Keratinocyte (primary cell): Measurements from ENCODE around the gene PAX5. TPM values are rescaled to one million over a fixed set of nuclear protein-coding genes. Genes with fewer than 3 reads are reported as not detected.

Source experiments
- DNase-seq: peaks from one replicate; pipeline ENCODE4 v3.0.0-alpha.2; 2011; ENCODE audit warnings: low read depth, missing footprints, low spot score
- FAIRE-seq: peaks from 2 replicates; lab custom pipeline; 2011; peaks lifted over from hg19 to GRCh38; lab: Jason Lieb, UNC
- H2AFZ ChIP-seq: 2 replicates; pipeline ENCODE4 v1.6.0; 2012; ENCODE audit warnings: low read length, control low read depth, inconsistent platforms; ENCODE audit not compliant: control insufficient read depth
- H3K27ac ChIP-seq: 2 replicates; pipeline ENCODE4 v1.5.1; 2011; ENCODE audit warnings: low read length; ENCODE audit not compliant: control insufficient read depth, insufficient read depth
- H3K27me3 ChIP-seq: 3 replicates; pipeline ENCODE4 v1.6.0; 2011; ENCODE audit warnings: low read length; ENCODE audit not compliant: control insufficient read depth, insufficient read depth; ENCODE audit errors: extremely low read depth
- H3K36me3 ChIP-seq, 2 experiments: 2 replicates in 1 of 2; 3 replicates in 1 of 2; pipeline ENCODE4 v1.5.1; 2011; ENCODE audit warnings: low read length in 2 of 2, mild to moderate bottlenecking in 1 of 2; ENCODE audit not compliant: control insufficient read depth in 2 of 2, insufficient read depth in 2 of 2; ENCODE audit errors: extremely low read depth in 1 of 2
- H3K4me1 ChIP-seq: 3 replicates; pipeline ENCODE4 v1.5.1; 2011; ENCODE audit warnings: low read length; ENCODE audit not compliant: control insufficient read depth, insufficient read depth; ENCODE audit errors: extremely low read depth
- H3K4me2 ChIP-seq: 3 replicates; pipeline ENCODE4 v1.6.0; 2011; ENCODE audit warnings: low read depth, low read length; ENCODE audit not compliant: control insufficient read depth, insufficient read depth; ENCODE audit errors: extremely low read depth
- H3K4me3 ChIP-seq, 3 experiments: fragments of 200-600 bp in 1 of 3; sonication (generic) in 1 of 3; 2 replicates in 2 of 3; 3 replicates in 1 of 3; pipeline ENCODE4 v1.5.1; 2011 to 2016; ENCODE audit warnings: low read length in 3 of 3, mild to moderate bottlenecking in 3 of 3, control low read depth in 2 of 3, inconsistent platforms in 1 of 3, low read depth in 1 of 3, mixed read lengths in 1 of 3, mixed run types in 1 of 3, moderate library complexity in 1 of 3; ENCODE audit not compliant: control insufficient read depth in 2 of 3, insufficient read depth in 2 of 3; ENCODE audit errors: extremely low read depth in 1 of 3
- H3K79me2 ChIP-seq: 2 replicates; pipeline ENCODE4 v1.6.0; 2012; ENCODE audit warnings: low read length; ENCODE audit not compliant: control insufficient read depth, insufficient read depth
- H3K9ac ChIP-seq: 3 replicates; pipeline ENCODE4 v1.6.0; 2011; ENCODE audit warnings: low read length; ENCODE audit not compliant: control insufficient read depth, insufficient read depth; ENCODE audit errors: extremely low read depth
- H3K9me1 ChIP-seq: 3 replicates; pipeline ENCODE4 v1.6.0; 2011; ENCODE audit warnings: low read length; ENCODE audit not compliant: control insufficient read depth, insufficient read depth; ENCODE audit errors: extremely low read depth
- H3K9me3 ChIP-seq: 2 replicates; pipeline ENCODE4 v1.5.1; 2012; ENCODE audit warnings: low read depth, low read length; ENCODE audit not compliant: control insufficient read depth
- H4K20me1 ChIP-seq: 3 replicates; pipeline ENCODE4 v1.6.0; 2011; ENCODE audit warnings: low read length; ENCODE audit not compliant: control insufficient read depth, insufficient read depth; ENCODE audit errors: extremely low read depth
- CTCF ChIP-seq, 3 experiments: IDR thresholded peaks in 1 of 3; conservative IDR thresholded peaks in 1 of 3; optimal IDR thresholded peaks in 1 of 3; 2 replicates in 2 of 3; 3 replicates in 1 of 3; pipeline versions ENCODE3 to v1.5.1; 2011; ENCODE audit warnings: low read length in 3 of 3, mild to moderate bottlenecking in 3 of 3, moderate library complexity in 2 of 3, control low read depth in 1 of 3, inconsistent platforms in 1 of 3; ENCODE audit not compliant: insufficient read depth in 2 of 3; ENCODE audit errors: extremely low read depth in 1 of 3
- EZH2 ChIP-seq: IDR thresholded peaks from one replicate; pipeline ENCODE4 v1.6.1; 2012; ENCODE audit warnings: inconsistent platforms, mild to moderate bottlenecking, low read length, moderate library complexity
- dilution Hi-C: fragments of 300-500 bp; cut with MboI; formaldehyde crosslinking; loops from one replicate; pipeline ENCODE4 v1.7.0; 2020; ENCODE audit warnings: low sequenced_read_pairs; ENCODE audit not compliant: extremely low pct_ligation_motif_present
- polyA plus RNA-seq, 5 experiments: library from polyadenylated mRNA; depleted of rRNA in 3 of 5; stranded (reverse) in 3 of 5; stranded (forward) in 1 of 5; unstranded in 1 of 5; fragments of >200 nt; gene quantifications; 1 replicate in 1 of 5; 2 replicates in 3 of 5; 3 replicates in 1 of 5; pipeline versions ENCODE4 v1.2.1 to v1.2.3, GENCODE V29; 2011 to 2012; ENCODE audit warnings: missing spikeins in 2 of 5, low read depth in 1 of 5, low replicate concordance in 1 of 5

Gene PAX5
- polyA plus RNA-seq, 1 donor (not counting 4 experiments of a cell fraction or from before 2014, with no cell fraction given), result not detected

- dilution Hi-C loops, result no loop called here
- DNase-seq (no peak), FAIRE-seq (no peak)
- H3K9me3 ChIP-seq, result no peaks in the 10 kb centered on the region
- H4K20me1 ChIP-seq, result no peaks in the 10 kb centered on the region
- H3K27me3 ChIP-seq, result peaks cover 46% of the 10 kb centered on the region
- H3K4me1 ChIP-seq, result no peaks in the 10 kb centered on the region
- H3K9ac ChIP-seq, result no peak overlapping the region
- no peaks in the 10 kb centered on the region for H3K36me3 ChIP-seq
- H3K4me3 ChIP-seq, result peak overlapping the region in 1 of 3 experiments; percentile 51
- peak; percentile 55 for TF ChIP-seq EZH2
- TF ChIP-seq CTCF (optimal IDR thresholded peaks at IDR 0.05 in 1 of 3, IDR thresholded peaks at IDR 0.05 in 1 of 3, conservative IDR thresholded peaks at IDR 0.05 in 1 of 3; ENCODE audit: extremely low read depth in 1 of 3, insufficient read depth in 2 of 3, low read length in 3 of 3), result no peak
- no peaks in the 10 kb centered on the region for H3K79me2 ChIP-seq
- H2AFZ ChIP-seq, result peak overlapping the region; percentile 24
- no peaks in the 10 kb centered on the region for H3K9me1 ChIP-seq
- H3K4me2 ChIP-seq, result peak overlapping the region; percentile 75
- no peak overlapping the region for H3K27ac ChIP-seq
These were observed 215.7 kb downstream of the PAX5 start for GRCh38 chr9:36818242-36818938.

GRCh38 chr9:36817160-36817834 lies 216.8 kb downstream of the PAX5 start:
- H4K20me1 ChIP-seq, result no peaks in the 10 kb centered on the region
- no peak overlapping the region for H2AFZ ChIP-seq
- H3K9ac ChIP-seq, result no peak overlapping the region
- no peaks in the 10 kb centered on the region for H3K79me2 ChIP-seq
- no peaks in the 10 kb centered on the region for H3K9me1 ChIP-seq
- H3K4me3 ChIP-seq, result no peak overlapping the region
- H3K4me2 ChIP-seq, result no peak overlapping the region
- DNase-seq, result no peak
- H3K27me3 ChIP-seq, result peaks cover 47% of the 10 kb centered on the region
- no peak overlapping the region for H3K27ac ChIP-seq
- H3K4me1 ChIP-seq, result no peaks in the 10 kb centered on the region
- no peak for FAIRE-seq
- H3K9me3 ChIP-seq, result no peaks in the 10 kb centered on the region
- dilution Hi-C loops, result no loop called here
- no peaks in the 10 kb centered on the region for H3K36me3 ChIP-seq
- TF ChIP-seq EZH2, result no peak
